ENCODE results near the gene N4BP3.

DNA sequence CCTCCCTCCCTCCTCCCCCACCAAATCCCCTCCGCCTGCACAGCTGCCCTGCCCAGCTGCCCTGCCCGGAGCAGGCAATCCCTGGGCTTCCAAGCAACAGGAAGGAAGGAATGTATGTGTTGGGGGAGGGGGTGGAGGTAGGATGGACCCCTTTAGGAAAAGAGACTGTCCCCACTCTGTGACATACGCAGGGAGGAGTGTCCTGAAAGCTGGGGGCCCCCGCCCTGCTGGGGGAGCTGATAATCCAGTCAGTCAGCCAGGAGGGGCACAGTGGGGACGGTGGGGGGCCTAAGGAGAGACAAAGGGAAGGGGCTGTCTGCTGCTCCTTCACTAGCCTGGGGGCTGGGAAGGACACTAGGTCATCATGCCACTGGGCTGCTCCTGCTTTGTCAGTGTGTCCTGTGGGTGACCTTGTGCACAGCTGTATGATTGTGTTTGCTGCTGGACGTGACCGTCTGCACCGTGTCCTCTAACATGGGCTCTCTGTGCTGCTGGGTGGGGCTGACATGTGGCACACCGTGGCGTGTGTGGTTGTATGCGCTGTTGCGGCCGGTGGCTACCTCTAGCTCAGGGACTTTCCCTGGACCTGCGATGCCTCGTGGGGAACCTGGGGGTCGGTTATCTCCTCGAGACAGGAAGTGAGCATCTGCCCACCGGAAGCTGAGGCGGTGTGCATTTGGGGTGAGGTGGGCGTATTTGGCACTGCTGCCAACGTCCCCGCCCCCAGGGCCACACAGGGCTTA is 3.0 kb downstream of the N4BP3 start:
- TF ChIP-seq EZH2phosphoT487 (IDR thresholded peaks at IDR 0.05; ENCODE audit: insufficient read depth, low read depth) (no peak), EZH2 (IDR thresholded peaks at IDR 0.05; ENCODE audit: insufficient read depth, poor library complexity, severe bottlenecking) (no peak)

All from GM23248 (cell line).